Left ventricle myocardium inferior (tissue), 1 donor: ENCODE results near the gene APOL2. TPM values are rescaled to one million over a fixed set of nuclear protein-coding genes. Genes with fewer than 3 reads are reported as not detected.
A peak's percentile ranks its signal among the peaks of the same experiment; 100 is the strongest.
"Not testable (repeated sequence)": the region's sequence is repeated elsewhere in the genome, so short reads cannot be mapped to it uniquely, and the experiment has no call there.

Experiments
- DNase-seq: peaks from one replicate; pipeline ENCODE4 v3.0.0-alpha.2; 2020
- H3K27ac ChIP-seq: fragments of 200-600 bp; replicated peaks from 2 replicates; pipeline ENCODE4 v1.8.0; 2021
- H3K27me3 ChIP-seq: fragments of 200-600 bp; 2 replicates; pipeline ENCODE4 v1.8.0; 2021; ENCODE audit warnings: low read depth
- H3K36me3 ChIP-seq: fragments of 200-600 bp; 2 replicates; pipeline ENCODE4 v1.8.0; 2021
- H3K4me1 ChIP-seq: fragments of 200-600 bp; 2 replicates; pipeline ENCODE4 v1.8.0; 2021
- H3K4me3 ChIP-seq: fragments of 200-600 bp; 2 replicates; pipeline ENCODE4 v1.8.0; 2021; ENCODE audit warnings: mild to moderate bottlenecking, moderate library complexity
- H3K9me3 ChIP-seq: fragments of 200-600 bp; replicated peaks from 2 replicates; pipeline ENCODE4 v1.8.0; 2021
- CTCF ChIP-seq: fragments of 200-600 bp; IDR thresholded peaks from 2 replicates; pipeline ENCODE4 v1.8.0; 2021; ENCODE audit warnings: antibody characterized with exemption, mild to moderate bottlenecking, borderline replicate concordance
- intact Hi-C: fragments of 100-400 bp; cut with micrococcal nuclease; formaldehyde crosslinking; loops from one replicate; pipeline ENCODE4 v1.11.0; 2022
- total RNA-seq: library from RNA; stranded (reverse); fragmentation: NEBNext Ultra II Directional; extraction: Animal tissue kit (Norgen Biotek cat#: 25700); gene quantifications from one replicate; pipeline ENCODE4 v1.2.1, GENCODE V29; 2021
- donor health status: DM: no; HTN: yes; CAD: no; lungs with severe emphysema.

The APOL2 gene
- total RNA-seq, 1 donor from 2014 or later = 69.6 TPM

GRCh38 chr22:36193171-36193570 is 46.2 kb downstream of the APOL2 start:
- H3K4me3 ChIP-seq = no peak overlapping the region
- H3K4me1 ChIP-seq = peaks cover 46% of the 10 kb centered on the region
- H3K9me3 ChIP-seq = no peaks in the 10 kb centered on the region
- no peak overlapping the region for H3K27ac ChIP-seq
- DNase-seq = no peak
- no peak for TF ChIP-seq CTCF
- intact Hi-C loops = loop anchor here (10.0 kb wide), 2 partner anchors 82 to 292 kb away; partner anchors contain the start of gene TXN2
- H3K27me3 ChIP-seq = no peaks in the 10 kb centered on the region
- no peaks in the 10 kb centered on the region for H3K36me3 ChIP-seq

GRCh38 chr22:36192542-36192941 is 46.8 kb downstream of the APOL2 start:
- Histone ChIP-seq H3K27me3 (no peaks in the 10 kb centered on the region), H3K4me3 (no peak overlapping the region), H3K4me1 (peaks cover 40% of the 10 kb centered on the region), H3K36me3 (no peaks in the 10 kb centered on the region), H3K9me3 (no peaks in the 10 kb centered on the region), H3K27ac (no peak overlapping the region)
- intact Hi-C loops = loop anchor here (10.0 kb wide), 2 partner anchors 82 to 292 kb away; partner anchors contain the start of gene TXN2
- no peak for TF ChIP-seq CTCF
- no peak for DNase-seq

- H3K27me3 ChIP-seq = no peaks in the 10 kb centered on the region
- no peak for TF ChIP-seq CTCF
- H3K4me3 ChIP-seq = no peak overlapping the region
- H3K36me3 ChIP-seq = no peaks in the 10 kb centered on the region
- H3K9me3 ChIP-seq = no peaks in the 10 kb centered on the region
- H3K4me1 ChIP-seq = peaks cover 27% of the 10 kb centered on the region
- DNase-seq = peak; percentile 84
- H3K27ac ChIP-seq = peak overlapping the region; percentile 76
- intact Hi-C loops = loop anchor here (10.0 kb wide), 2 partner anchors 84 to 294 kb away; partner anchors contain the start of gene TXN2
Observed at GRCh38 chr22:36191106-36191836, 48.1 kb downstream of the APOL2 start.

- intact Hi-C loops, DNase-seq, H3K27me3 ChIP-seq, H3K9me3 ChIP-seq, H3K27ac ChIP-seq, H3K4me3 ChIP-seq, H3K36me3 ChIP-seq: not testable (repeated sequence)
- peaks cover 15% of the 10 kb centered on the region for H3K4me1 ChIP-seq
Observed at GRCh38 chr22:36187862-36188261, 51.5 kb downstream of the APOL2 start.

GRCh38 chr22:36185828-36186624 is 53.3 kb downstream of the APOL2 start:
- TF ChIP-seq CTCF = no peak
- Histone ChIP-seq H3K4me3 (no peak overlapping the region), H3K4me1 (peaks cover 1% of the 10 kb centered on the region), H3K27me3 (no peaks in the 10 kb centered on the region), H3K36me3 (no peaks in the 10 kb centered on the region), H3K27ac (no peak overlapping the region), H3K9me3 (no peaks in the 10 kb centered on the region)
- intact Hi-C loops = no loop called here
- DNase-seq = no peak
